NCI-H510A treated with DMSO at 0.1 percent for 48 hours (cell line): ENCODE results near the gene SMAD6.

Source experiments
- DNase-seq: peaks from one replicate; lab custom pipeline; 2025; lab: John Stamatoyannopoulos, UW

Gene SMAD6

DNA sequence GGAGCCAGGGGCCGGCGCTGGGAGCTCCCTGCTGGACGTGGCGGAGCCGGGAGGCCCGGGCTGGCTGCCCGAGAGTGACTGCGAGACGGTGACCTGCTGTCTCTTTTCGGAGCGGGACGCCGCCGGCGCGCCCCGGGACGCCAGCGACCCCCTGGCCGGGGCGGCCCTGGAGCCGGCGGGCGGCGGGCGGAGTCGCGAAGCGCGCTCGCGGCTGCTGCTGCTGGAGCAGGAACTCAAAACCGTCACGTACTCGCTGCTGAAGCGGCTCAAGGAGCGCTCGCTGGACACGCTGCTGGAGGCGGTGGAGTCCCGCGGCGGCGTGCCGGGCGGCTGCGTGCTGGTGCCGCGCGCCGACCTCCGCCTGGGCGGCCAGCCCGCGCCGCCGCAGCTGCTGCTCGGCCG is 1.5 kb downstream of the SMAD6 start:
- DNase-seq = no peak

DNA sequence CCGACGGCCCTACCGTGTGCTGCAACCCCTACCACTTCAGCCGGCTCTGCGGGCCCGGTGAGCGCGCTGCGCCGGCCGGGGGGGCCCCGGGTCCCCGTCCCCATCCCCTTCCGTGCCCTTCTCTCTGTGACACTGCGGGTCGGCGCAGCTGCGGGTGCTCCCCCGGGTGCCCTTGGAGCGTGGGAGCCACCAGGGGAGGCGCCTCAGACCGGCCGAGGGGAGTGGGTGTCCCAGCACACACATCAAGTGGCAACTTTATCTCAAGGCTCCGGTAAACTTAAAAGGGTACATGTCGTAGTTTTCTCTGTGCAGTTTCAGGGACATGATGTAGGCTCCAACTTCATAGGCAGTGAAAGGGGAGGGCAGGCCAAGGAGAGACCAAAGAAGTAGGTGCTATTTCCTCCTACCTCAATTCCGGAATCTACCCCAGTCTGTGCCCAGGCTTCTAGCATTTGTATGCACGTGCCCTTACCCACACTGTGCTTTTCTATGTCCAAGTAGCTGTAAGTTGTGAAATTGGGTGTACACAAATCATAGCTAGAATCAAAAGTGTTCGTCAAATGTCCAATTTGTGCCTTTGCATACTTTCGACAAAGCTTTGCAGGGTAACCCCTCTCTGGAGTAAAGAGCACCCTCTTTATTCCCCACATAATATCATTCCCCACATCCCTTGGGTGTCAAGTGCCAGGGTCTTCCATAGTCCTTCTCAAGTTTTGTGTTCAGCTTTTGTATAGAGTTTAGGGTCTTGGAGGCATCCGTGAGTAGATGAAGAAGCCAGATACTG is 2.2 kb downstream of the SMAD6 start:
- no peak for DNase-seq

DNA sequence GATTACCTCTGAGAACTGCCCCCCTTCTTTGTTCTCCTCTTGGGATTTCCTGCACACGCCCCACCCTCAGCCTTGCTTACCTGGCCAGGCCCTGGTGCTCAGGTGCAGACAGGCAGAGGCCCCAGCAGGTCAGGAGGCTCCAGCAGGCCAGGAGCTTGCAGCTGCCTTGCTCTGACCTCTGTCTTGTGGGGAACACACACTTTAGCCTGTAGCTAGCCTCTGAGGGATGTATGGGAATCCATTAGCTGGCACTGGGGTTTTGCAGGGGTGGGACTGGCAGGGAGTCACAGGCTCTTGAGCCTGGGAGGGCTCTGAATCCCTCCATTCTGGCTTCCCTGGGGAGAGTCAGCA is 2.7 kb downstream of the SMAD6 start:
- no peak for DNase-seq

GRCh38 chr15:66705277-66706146 is 3.5 kb downstream of the SMAD6 start:
- DNase-seq = no peak

DNA sequence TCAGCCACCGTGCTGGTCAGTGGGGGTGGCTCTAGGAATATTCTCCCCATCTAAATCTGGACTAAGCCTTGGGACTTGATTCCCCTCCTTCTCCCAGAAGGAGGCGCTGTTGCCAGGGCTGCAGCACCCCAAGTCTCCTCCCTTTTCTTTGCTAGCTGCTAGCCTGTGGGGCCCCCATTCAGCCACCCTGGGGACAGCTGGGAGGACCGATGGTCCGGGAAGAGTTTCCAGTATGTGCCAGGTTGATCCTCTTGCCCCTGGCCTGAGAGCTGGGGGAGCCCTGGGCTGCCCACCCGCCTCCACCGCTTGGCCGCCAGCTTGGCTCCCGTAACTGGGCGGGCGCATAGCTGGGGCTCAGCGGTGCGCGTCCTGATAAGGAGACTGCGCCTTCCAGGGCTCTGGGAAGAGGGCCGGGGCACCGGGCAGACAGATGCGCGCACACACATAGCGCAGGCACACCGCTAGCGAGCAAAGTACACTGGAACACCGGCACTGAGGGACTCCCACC is 4.2 kb downstream of the SMAD6 start:
- DNase-seq = no peak

DNA sequence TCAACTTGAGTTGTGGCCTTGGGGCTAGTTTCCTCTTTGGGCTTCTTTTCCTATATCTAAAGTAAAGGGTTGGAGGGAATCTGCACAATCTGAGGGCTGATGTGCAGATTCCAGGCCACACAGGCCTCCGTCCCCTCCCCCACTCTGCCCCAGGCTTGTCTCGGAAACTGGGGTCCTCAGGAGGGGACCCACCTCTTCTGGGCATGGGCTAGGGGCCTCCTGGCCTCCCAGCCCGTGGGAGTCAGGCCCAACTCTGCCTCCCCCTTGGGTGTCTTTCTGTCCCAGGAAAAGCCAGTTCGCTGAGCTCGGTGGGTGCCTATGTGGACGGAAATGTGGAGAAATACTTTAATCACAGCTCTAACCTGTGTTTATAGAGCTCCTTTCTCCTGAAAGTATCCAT is 4.8 kb downstream of the SMAD6 start:
- DNase-seq = no peak

GRCh38 chr15:66707310-66708082 is 5.5 kb downstream of the SMAD6 start:
- DNase-seq = peak; percentile 6

DNA sequence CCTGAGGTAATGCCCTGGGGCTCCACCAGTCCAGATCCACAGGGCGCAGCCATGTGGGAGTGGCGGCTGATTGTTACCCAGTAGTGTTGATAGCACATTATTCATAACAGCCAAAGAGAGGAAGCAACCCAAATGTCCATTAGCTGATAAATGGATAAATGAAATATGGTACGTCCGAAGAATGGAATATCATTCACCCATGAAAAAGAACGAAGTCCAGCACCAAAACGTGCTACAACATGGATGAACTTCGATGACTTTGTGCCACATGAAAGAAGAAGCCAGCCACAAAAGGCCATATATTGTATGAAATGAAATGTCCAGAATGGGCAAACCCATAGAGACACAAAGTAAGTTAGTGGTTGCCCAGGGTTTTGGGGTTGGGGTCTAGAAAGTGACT is 6.4 kb downstream of the SMAD6 start:
- no peak for DNase-seq

DNA sequence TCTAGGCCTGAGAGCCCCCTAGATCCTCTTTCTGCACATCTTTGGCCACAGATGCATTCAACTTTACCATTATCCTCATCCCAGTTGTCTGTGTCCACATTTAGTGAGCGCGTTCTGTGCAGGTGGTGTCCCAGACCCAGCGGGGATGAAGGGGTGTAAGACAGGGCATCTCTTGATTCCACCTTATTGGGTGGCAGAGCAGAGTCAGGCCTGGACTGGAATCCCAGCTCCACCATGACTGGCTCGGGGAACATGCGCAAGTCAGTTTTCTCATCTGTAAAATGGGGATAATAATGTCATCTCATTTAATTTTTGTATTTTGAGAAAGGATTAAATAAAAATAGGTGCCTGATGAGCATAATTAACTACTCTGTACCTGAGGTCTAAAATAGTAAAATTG is 7.8 kb downstream of the SMAD6 start:
- no peak for DNase-seq

DNA sequence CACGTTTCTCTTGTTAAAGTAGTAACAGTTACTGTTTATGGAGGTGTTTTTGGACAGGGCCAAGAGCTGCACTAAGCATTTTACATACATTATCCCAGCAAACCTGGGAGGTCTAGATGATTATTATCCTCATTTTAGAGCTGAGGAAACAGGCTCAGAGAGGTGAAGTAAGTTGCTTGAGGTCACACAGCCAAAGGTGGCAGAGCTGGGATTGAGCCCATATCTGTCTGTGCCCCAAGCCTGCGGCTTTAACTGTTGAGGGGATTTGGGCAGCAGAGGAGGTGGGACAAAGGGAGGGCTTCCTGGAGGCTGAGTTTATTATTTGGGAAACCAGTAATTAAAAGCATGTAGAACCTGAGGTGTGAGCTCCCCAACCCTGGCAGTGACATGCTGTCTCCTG is 9.2 kb downstream of the SMAD6 start:
- no peak for DNase-seq

- no peak for DNase-seq
These were observed 9.8 kb downstream of the SMAD6 start for GRCh38 chr15:66711862-66712261.

DNA sequence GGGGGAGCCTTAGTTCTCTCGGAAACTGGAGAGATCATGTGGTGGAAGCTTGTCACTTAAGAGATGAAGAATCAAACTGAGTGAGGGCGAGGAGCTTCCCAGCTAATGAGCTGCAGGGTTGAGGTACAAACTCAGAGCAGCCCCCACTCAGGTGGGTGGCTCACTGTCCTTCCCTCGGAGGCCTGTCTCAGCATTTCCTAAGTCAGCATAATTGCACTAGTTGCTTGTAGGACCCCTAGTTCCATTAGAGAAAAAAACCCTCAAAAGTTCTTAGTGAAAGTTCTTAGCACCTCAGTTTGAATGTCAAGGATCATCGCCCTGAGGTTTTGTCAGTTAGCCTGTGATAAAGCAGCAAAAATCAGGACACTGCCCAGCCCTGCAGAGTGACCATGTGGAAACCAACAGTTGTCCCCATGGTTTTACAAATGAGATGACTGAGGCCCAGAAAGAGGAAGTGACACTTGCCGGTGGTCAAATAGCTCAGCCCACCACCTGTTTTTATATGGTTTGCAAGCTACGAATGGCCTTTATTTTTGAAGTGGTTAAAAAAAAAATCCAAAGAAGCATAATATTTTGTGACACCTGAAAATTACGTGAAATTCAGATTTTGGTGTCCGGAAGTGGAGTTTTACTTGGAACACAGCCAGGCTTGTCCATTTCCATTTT is 11.9 kb downstream of the SMAD6 start:
- no peak for DNase-seq

DNA sequence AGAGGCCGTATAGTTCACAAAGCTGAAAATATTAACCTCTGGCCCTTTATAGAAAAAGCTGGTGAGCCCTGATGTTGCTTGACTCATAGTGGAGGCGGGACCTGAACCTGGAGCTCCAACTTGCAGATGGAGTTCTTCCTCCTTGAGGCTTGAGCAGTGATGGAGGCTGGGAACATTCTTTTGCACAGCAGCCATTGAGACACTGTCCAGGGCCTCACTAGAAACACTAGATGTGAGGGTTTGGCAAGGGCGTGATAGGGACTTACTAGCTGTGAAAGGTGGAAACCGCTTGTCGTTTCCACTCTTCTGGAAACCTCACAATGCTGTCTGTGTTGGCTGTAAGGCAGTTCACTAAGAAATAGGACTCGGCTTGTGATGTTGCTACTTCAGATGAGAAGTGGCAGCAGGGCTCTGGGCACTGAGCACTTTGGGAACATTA is 12.5 kb downstream of the SMAD6 start:
- no peak for DNase-seq

DNA sequence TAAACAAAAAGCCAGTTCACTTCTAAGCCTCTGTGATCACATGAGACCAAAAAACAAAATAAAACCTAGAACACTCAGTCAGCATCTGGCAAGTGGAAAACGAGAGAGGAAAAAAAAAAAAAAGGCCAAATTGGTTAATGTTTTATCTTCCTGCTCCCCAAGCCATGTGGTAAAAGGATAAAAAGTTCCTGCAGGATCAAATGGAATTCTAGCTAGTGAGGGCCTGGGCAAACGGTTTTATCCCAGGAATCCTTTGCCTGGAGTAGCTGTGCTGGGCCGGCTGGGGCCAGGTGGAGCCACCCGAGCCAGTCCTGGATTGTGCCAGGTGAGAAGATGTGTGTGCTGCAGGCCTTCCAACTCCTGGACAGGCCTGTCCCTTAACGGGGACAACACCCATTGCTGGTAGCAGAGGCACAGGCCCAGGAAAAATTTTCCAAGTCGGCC is 13.2 kb downstream of the SMAD6 start:
- no peak for DNase-seq

DNA sequence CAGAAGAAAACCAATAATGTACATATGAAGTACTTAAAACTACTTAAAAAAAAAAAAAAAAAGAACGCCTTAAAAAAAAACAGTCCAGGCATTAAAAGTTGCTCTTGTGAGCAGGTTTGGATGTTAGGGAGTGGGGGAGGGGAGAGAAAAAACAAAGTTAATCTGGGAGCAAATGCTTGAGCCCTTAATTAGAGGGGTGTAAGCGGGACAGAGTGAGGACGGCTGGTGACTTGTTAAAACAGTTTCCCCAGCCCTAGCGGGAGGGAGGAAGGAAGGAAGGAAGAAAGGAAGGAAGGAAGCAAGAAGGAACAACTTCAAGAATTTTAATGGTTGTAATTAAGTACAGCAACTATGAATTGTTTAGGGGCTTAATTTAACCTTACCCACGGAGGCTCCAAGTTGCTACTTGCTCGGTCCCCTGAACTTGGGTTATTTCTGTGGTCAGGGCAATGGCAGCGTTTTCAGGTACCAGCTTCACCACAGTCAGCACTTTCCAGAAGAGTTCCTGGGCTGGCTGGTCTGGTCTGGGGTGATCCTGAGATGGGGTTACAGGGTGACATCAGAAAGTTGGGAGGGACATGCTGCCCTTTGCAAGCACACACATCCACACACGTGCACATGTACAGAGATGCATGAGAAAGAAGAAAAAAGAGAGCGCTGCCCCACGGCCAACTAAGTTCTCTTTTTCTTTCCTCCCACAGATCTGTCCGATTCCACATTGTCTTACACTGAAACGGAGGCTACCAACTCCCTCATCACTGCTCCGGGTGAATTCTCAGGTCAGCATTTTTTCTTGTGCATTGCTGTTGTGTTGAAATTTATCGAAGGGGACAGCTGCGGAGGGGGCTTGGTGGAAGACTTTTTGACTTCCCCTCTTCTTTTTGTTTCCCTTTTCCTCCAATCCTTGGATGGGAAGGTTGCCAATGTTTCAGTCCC is 14.0 kb downstream of the SMAD6 start:
- DNase-seq = no peak

GRCh38 chr15:66716656-66717020 is 14.6 kb downstream of the SMAD6 start:
- no peak for DNase-seq

GRCh38 chr15:66718220-66718988 is 16.4 kb downstream of the SMAD6 start:
- no peak for DNase-seq

DNA sequence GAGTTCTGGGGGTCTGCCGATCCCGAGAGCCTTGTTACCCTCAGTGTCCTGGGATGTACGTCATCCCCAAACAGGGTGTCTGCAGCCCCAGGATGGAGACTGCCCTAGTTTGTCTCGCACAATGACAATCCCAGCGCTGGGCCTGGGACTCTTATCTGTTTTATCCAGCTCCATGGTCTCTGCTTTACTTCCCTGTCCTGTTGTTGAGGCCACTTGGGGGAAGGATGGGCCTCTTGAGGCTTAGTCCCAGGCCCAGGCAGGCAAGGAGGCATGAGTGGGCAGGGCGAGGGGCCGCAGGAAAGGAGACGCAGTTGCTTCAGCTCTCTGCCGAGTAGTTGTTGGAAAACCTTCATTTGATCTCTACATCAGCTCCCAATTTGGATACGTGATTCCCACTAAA is 17.4 kb downstream of the SMAD6 start:
- no peak for DNase-seq

DNA sequence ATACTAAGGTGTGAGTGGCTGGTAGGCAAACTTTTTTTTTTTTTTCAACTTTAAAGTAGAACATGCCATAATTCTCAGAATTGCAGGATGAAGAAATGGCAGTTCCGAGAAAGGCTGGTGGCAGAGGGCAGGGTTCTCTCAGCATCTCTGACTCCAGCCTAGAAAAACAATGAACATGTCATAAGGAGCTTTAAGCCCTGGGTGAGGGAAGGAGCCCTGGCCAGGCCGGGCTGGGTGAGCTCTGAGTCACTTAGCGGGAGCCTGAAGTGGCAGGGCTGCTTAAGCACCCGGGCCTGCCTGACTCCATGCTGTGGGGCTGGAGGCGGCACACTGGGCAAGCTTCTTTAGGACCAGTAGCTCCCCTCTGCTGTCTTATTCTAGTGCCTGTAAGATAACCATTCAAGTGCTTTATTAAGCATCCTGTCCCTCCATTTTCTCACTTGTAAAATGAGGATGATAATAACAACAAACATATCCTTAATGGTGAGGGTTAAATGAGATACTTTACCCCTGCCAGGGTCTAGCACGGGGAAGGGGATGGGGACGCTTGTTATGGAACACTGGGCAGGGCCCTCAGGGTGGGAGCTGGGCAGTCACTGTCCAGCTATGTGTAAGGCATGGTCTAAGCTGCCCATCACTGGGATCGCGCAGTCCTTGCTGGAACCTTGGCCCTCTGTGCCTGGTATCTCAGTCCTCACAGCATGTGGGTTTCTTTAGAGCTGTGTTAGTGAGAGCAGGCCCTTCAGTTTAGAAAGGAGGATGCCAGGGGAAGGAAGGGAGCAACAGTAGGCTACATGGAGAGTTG is 18.4 kb downstream of the SMAD6 start:
- no peak for DNase-seq
